ENCODE results near the gene KIF1B.

DNA sequence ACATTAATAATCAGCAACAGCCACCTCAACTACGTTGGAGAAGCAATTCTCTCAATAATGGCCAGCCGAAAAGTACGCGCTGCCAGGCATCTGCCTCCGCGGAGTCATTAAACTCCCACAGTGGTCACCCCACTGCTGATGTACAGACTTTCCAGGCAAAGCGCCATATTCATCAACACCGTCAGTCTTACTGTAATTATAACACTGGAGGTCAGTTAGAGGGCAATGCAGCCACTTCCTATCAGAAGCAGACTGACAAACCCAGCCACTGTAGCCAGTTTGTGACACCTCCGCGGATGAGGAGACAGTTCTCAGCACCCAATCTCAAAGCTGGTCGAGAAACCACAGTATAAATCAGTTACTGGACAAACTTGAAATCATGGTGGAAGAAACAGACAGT lies 93.9 kb downstream of the KIF1B start:
- TF ChIP-seq RAD21 (IDR thresholded peaks at IDR 0.05; ENCODE audit: low read depth) = no peak
- no peak for TF ChIP-seq TAF1 (IDR thresholded peaks at IDR 0.05; ENCODE audit: low read depth)
- TF ChIP-seq YY1 (IDR thresholded peaks at IDR 0.05; ENCODE audit: low read depth) = no peak
- TF ChIP-seq FOXM1 (IDR thresholded peaks at IDR 0.05; ENCODE audit: borderline replicate concordance, low read depth) = no peak
- TF ChIP-seq, protein P1, sequence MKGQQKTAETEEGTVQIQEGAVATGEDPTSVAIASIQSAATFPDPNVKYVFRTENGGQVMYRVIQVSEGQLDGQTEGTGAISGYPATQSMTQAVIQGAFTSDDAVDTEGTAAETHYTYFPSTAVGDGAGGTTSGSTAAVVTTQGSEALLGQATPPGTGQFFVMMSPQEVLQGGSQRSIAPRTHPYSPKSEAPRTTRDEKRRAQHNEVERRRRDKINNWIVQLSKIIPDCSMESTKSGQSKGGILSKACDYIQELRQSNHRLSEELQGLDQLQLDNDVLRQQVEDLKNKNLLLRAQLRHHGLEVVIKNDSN (IDR thresholded peaks at IDR 0.05) = no peak
- TF ChIP-seq, protein P2, sequence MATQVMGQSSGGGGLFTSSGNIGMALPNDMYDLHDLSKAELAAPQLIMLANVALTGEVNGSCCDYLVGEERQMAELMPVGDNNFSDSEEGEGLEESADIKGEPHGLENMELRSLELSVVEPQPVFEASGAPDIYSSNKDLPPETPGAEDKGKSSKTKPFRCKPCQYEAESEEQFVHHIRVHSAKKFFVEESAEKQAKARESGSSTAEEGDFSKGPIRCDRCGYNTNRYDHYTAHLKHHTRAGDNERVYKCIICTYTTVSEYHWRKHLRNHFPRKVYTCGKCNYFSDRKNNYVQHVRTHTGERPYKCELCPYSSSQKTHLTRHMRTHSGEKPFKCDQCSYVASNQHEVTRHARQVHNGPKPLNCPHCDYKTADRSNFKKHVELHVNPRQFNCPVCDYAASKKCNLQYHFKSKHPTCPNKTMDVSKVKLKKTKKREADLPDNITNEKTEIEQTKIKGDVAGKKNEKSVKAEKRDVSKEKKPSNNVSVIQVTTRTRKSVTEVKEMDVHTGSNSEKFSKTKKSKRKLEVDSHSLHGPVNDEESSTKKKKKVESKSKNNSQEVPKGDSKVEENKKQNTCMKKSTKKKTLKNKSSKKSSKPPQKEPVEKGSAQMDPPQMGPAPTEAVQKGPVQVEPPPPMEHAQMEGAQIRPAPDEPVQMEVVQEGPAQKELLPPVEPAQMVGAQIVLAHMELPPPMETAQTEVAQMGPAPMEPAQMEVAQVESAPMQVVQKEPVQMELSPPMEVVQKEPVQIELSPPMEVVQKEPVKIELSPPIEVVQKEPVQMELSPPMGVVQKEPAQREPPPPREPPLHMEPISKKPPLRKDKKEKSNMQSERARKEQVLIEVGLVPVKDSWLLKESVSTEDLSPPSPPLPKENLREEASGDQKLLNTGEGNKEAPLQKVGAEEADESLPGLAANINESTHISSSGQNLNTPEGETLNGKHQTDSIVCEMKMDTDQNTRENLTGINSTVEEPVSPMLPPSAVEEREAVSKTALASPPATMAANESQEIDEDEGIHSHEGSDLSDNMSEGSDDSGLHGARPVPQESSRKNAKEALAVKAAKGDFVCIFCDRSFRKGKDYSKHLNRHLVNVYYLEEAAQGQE (IDR thresholded peaks at IDR 0.05; ENCODE audit: low read depth) = no peak
- TF ChIP-seq EP300 (IDR thresholded peaks at IDR 0.05; ENCODE audit: borderline replicate concordance) = no peak
- no peak for TF ChIP-seq CEBPB (IDR thresholded peaks at IDR 0.05)
- TF ChIP-seq TCF12 (IDR thresholded peaks at IDR 0.05; ENCODE audit: low read depth) = no peak
- no peak for TF ChIP-seq EGR1 (IDR thresholded peaks at IDR 0.05)
- no peak for TF ChIP-seq NFIC (IDR thresholded peaks at IDR 0.05)
- TF ChIP-seq, protein P3, sequence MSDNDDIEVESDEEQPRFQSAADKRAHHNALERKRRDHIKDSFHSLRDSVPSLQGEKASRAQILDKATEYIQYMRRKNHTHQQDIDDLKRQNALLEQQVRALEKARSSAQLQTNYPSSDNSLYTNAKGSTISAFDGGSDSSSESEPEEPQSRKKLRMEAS (IDR thresholded peaks at IDR 0.05) = no peak

Measured in Ishikawa (cell line).